PC-3 (cell line): Measurements from ENCODE around the gene CTNND2. TPM values are rescaled to one million over a fixed set of nuclear protein-coding genes. Genes with fewer than 3 reads are reported as not detected.

ENCODE experiments used
- ATAC-seq: fragments of 200-7000 bp; cut with Tn5 transposase; 2 replicates; pipeline ENCODE4 v1.9.1; 2020; ENCODE audit warnings: mild to moderate bottlenecking, moderate library complexity
- BruUV-seq: library from RNA; stranded (reverse); fragments of 400-500 nt; replicated peaks from 2 replicates; lab custom pipeline; 2021; lab: Mats Ljungman, UMichigan
- CTCF ChIA-PET: fragments of 300-600 bp; sonication (Branson Sonifier 250); formaldehyde crosslinking; loops from one replicate; lab custom pipeline; 2022; ENCODE audit warnings: antibody characterized with exemption; lab: Charles Lee
- POLR2A ChIA-PET: fragments of 300-600 bp; sonication (Branson Sonifier 250); formaldehyde crosslinking; loops from one replicate; lab custom pipeline; 2022; ENCODE audit warnings: antibody characterized with exemption; ENCODE audit not compliant: unreplicated experiment; lab: Charles Lee
- DNase-seq: peaks from one replicate; pipeline ENCODE4 v3.0.0-alpha.2; 2015
- H2AFZ ChIP-seq: fragments of 300-600 bp; sonication (generic); 2 replicates; pipeline ENCODE4 v1.6.0; 2016; ENCODE audit warnings: antibody characterized with exemption, low read length
- H3F3A ChIP-seq: fragments of 300-600 bp; sonication (generic); one replicate; pipeline ENCODE4 v1.6.0; 2017; ENCODE audit warnings: antibody characterized with exemption, low read length, control low read depth, mild to moderate bottlenecking; ENCODE audit not compliant: unreplicated experiment
- H3K27ac ChIP-seq: fragments of 300-600 bp; sonication (generic); 2 replicates; pipeline ENCODE4 v1.5.1; 2016; ENCODE audit warnings: mild to moderate bottlenecking, low read length
- H3K27me3 ChIP-seq: fragments of 300-600 bp; sonication (generic); 2 replicates; pipeline ENCODE4 v1.6.1; 2016; ENCODE audit warnings: low read length, mixed read lengths
- H3K36me3 ChIP-seq: fragments of 300-600 bp; sonication (generic); 2 replicates; pipeline ENCODE4 v1.6.1; 2016; ENCODE audit warnings: low read depth, mixed run types, low read length, mixed read lengths
- H3K4me1 ChIP-seq: fragments of 300-600 bp; sonication (generic); 2 replicates; pipeline ENCODE4 v1.5.1; 2016; ENCODE audit warnings: low read length; ENCODE audit not compliant: insufficient read depth
- H3K4me2 ChIP-seq: fragments of 300-600 bp; sonication (generic); 2 replicates; pipeline ENCODE4 v1.6.0; 2016; ENCODE audit warnings: low read length
- H3K4me3 ChIP-seq: fragments of 300-600 bp; sonication (generic); 2 replicates; pipeline ENCODE4 v1.5.1; 2016; ENCODE audit warnings: mild to moderate bottlenecking, low read length, mixed read lengths
- H3K79me2 ChIP-seq: fragments of 300-600 bp; sonication (generic); 2 replicates; pipeline ENCODE4 v1.6.1; 2017; ENCODE audit warnings: low read length, mixed read lengths
- H3K9ac ChIP-seq: fragments of 300-600 bp; sonication (generic); 2 replicates; pipeline ENCODE4 v1.6.0; 2016; ENCODE audit warnings: mild to moderate bottlenecking, low read length
- H3K9me2 ChIP-seq: fragments of 300-600 bp; sonication (generic); replicated peaks from 2 replicates; pipeline ENCODE4 v1.6.1; 2016; ENCODE audit warnings: mixed run types, low read length, mixed read lengths
- H3K9me3 ChIP-seq: fragments of 300-600 bp; sonication (generic); 2 replicates; pipeline ENCODE4 v1.6.1; 2016; ENCODE audit warnings: low read length, mixed read lengths
- H4K20me1 ChIP-seq: fragments of 300-600 bp; sonication (generic); 2 replicates; pipeline ENCODE4 v1.6.1; 2016; ENCODE audit warnings: low read length, mixed read lengths
- EZH2 ChIP-seq: fragments of 300-600 bp; sonication (generic); IDR thresholded peaks from one replicate; pipeline ENCODE4 v1.6.1; 2017; ENCODE audit warnings: antibody characterized with exemption, mild to moderate bottlenecking, low read length; ENCODE audit not compliant: unreplicated experiment
- EZH2phosphoT487 ChIP-seq: fragments of 300-600 bp; sonication (generic); IDR thresholded peaks from 2 replicates; pipeline ENCODE4 v1.6.1; 2018; ENCODE audit warnings: mild to moderate bottlenecking, antibody characterized with exemption, low read length, borderline replicate concordance
- intact Hi-C: fragments of 100-400 bp; cut with micrococcal nuclease; formaldehyde crosslinking; loops from 2 replicates; pipeline ENCODE4 v1.9.0; 2023
- total RNA-seq: library from RNA; depleted of rRNA; stranded (reverse); fragments of >200 nt; gene quantifications from 2 replicates; pipeline ENCODE4 v1.2.3, GENCODE V29; 2014
- TF ChIP-seq, protein P1 (sequence below): fragments of 300-600 bp; sonication (generic); conservative IDR thresholded peaks from 2 replicates; pipeline ENCODE4 v1.5.1; 2017; ENCODE audit warnings: antibody characterized with exemption, low read depth, mild to moderate bottlenecking, low read length

Gene CTNND2
- total RNA-seq, 1 experiment from 2014 or later: 1.8 TPM

DNA sequence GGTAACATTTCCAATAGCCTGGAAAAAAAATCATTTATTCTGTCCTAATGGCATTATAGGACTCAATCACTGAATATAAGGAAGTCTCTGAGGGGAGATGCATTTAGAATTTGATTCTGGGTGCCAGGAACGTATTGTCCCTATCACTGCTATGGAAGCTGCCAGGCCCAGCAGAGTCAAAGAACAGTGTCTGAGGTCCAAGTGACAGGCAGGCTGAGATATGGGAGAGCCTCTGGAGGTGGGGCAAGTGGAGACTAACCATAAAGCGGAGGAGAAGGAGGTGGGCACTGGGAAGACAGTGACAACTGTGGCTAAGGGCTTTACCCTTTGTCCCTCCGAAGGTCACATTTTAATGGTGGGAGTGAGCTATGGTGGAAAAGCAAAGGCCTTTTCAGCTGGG is 505.5 kb downstream of the CTNND2 start:
- no TSS peak for BruUV-seq
- no peaks in the 10 kb centered on the region for H3K36me3 ChIP-seq
- H3K9ac ChIP-seq: no peak overlapping the region
- ChIA-PET CTCF (no interaction called here), POLR2A (no interaction called here)
- H3K4me2 ChIP-seq: no peak overlapping the region
- H3K4me3 ChIP-seq: no peak overlapping the region
- no peaks in the 10 kb centered on the region for H4K20me1 ChIP-seq
- H3F3A ChIP-seq: no peaks in the 10 kb centered on the region
- no peaks in the 10 kb centered on the region for H3K9me2 ChIP-seq
- no peak for ATAC-seq
- intact Hi-C loops: no loop called here
- no peak overlapping the region for H3K27ac ChIP-seq
- H3K27me3 ChIP-seq: peaks cover 44% of the 10 kb centered on the region
- DNase-seq: no peak
- H3K79me2 ChIP-seq: no peaks in the 10 kb centered on the region
- no peak overlapping the region for H2AFZ ChIP-seq
- H3K9me3 ChIP-seq: no peaks in the 10 kb centered on the region
- no peaks in the 10 kb centered on the region for H3K4me1 ChIP-seq
- TF ChIP-seq EZH2phosphoT487 (no peak), EZH2 (no peak)
- TF ChIP-seq, protein P1, sequence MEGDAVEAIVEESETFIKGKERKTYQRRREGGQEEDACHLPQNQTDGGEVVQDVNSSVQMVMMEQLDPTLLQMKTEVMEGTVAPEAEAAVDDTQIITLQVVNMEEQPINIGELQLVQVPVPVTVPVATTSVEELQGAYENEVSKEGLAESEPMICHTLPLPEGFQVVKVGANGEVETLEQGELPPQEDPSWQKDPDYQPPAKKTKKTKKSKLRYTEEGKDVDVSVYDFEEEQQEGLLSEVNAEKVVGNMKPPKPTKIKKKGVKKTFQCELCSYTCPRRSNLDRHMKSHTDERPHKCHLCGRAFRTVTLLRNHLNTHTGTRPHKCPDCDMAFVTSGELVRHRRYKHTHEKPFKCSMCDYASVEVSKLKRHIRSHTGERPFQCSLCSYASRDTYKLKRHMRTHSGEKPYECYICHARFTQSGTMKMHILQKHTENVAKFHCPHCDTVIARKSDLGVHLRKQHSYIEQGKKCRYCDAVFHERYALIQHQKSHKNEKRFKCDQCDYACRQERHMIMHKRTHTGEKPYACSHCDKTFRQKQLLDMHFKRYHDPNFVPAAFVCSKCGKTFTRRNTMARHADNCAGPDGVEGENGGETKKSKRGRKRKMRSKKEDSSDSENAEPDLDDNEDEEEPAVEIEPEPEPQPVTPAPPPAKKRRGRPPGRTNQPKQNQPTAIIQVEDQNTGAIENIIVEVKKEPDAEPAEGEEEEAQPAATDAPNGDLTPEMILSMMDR: no peak

DNA sequence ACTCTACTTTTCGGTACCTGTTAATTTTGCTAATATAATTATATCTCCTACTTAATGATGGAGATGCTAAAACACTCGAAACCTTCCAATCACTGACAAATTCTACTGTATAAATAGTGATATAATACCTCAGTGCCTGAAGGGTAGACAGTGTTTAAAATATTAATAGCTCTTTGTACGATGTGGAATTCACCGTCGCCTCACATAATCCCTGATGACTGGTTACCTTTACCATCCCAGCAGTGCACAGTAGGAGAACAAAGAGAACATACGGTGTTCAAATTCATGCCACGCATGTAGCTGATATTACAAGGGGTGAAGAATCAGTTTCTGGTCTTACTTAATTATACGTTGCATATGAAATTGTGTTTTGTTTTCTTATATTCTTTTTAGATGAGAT is 506.7 kb downstream of the CTNND2 start:
- no peak overlapping the region for H3K9ac ChIP-seq
- no peak overlapping the region for H3K4me2 ChIP-seq
- no peak overlapping the region for H2AFZ ChIP-seq
- DNase-seq (no peak), ATAC-seq (no peak)
- TF ChIP-seq EZH2phosphoT487 (no peak), EZH2 (no peak)
- TF ChIP-seq, protein P1: no peak
- BruUV-seq: no TSS peak
- H3F3A ChIP-seq: no peaks in the 10 kb centered on the region
- H3K36me3 ChIP-seq: no peaks in the 10 kb centered on the region
- peaks cover 40% of the 10 kb centered on the region for H3K27me3 ChIP-seq
- ChIA-PET CTCF (no interaction called here), POLR2A (no interaction called here)
- H3K9me3 ChIP-seq: no peaks in the 10 kb centered on the region
- no peaks in the 10 kb centered on the region for H3K79me2 ChIP-seq
- no peak overlapping the region for H3K4me3 ChIP-seq
- no peaks in the 10 kb centered on the region for H4K20me1 ChIP-seq
- H3K9me2 ChIP-seq: no peaks in the 10 kb centered on the region
- intact Hi-C loops: no loop called here
- H3K27ac ChIP-seq: no peak overlapping the region
- H3K4me1 ChIP-seq: no peaks in the 10 kb centered on the region

DNA sequence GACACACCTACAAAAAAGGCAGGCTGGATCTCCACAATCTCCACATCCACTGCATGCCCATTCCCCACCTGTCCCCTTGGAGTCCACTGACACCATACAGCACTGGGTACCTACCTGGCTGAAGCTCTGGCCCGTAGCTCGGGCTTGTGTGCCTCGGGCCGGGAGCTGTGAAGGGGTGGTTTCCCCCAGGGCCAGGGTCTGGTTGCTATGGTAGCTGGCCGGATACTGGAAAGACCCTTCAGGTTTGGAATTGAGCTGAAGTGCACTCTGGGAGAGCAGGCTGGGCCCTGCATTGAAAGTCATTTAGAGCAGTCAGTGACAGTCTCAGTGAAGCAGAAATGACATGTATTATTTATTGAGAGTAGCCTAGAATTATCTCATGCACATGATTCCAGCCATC is 507.3 kb downstream of the CTNND2 start:
- no peaks in the 10 kb centered on the region for H3K4me1 ChIP-seq
- DNase-seq: no peak
- no peak for ATAC-seq
- POLR2A ChIA-PET: no interaction called here
- H3K27ac ChIP-seq: no peak overlapping the region
- H3K27me3 ChIP-seq: peaks cover 39% of the 10 kb centered on the region
- H2AFZ ChIP-seq: no peak overlapping the region
- intact Hi-C loops: no loop called here
- BruUV-seq: no TSS peak
- no peak overlapping the region for H3K4me3 ChIP-seq
- H3K9me3 ChIP-seq: no peaks in the 10 kb centered on the region
- H3K9me2 ChIP-seq: no peaks in the 10 kb centered on the region
- no peaks in the 10 kb centered on the region for H3K79me2 ChIP-seq
- TF ChIP-seq, protein P1: no peak
- TF ChIP-seq EZH2phosphoT487 (no peak), EZH2 (no peak)
- H3K4me2 ChIP-seq: no peak overlapping the region
- H4K20me1 ChIP-seq: no peaks in the 10 kb centered on the region
- no peak overlapping the region for H3K9ac ChIP-seq
- CTCF ChIA-PET: no interaction called here
- H3F3A ChIP-seq: no peaks in the 10 kb centered on the region
- H3K36me3 ChIP-seq: no peaks in the 10 kb centered on the region
